AG04449 (cell line): ENCODE measurements around the gene AMIGO3.

Experiments used
- CTCF ChIA-PET: fragments of 350-600 bp; formaldehyde crosslinking; extraction: SDS; loops from one replicate; lab custom pipeline; 2021; ENCODE audit warnings: antibody characterized with exemption; lab: Yijun Ruan, JAX
- POLR2A ChIA-PET: fragments of 400-600, 350-600 bp; formaldehyde crosslinking; extraction: SDS; loops from one replicate; lab custom pipeline; 2020; ENCODE audit warnings: antibody characterized with exemption, inconsistent platforms; lab: Yijun Ruan, JAX
- DNase-seq: peaks from one replicate; pipeline ENCODE4 v3.0.0-alpha.2; 2010; ENCODE audit warnings: low read depth, low spot score
- H3K4me3 ChIP-seq: 2 replicates; pipeline ENCODE4 v1.5.1; 2011; ENCODE audit warnings: low read depth, mild to moderate bottlenecking, control low read depth, low read length
- TF ChIP-seq, protein P1 (sequence below): IDR thresholded peaks from one replicate; pipeline ENCODE4 v1.5.1; 2011; ENCODE audit warnings: mild to moderate bottlenecking, moderate library complexity, low read length, control low read depth, inconsistent platforms; ENCODE audit not compliant: insufficient read depth; ENCODE audit errors: missing control alignments

Gene AMIGO3

DNA sequence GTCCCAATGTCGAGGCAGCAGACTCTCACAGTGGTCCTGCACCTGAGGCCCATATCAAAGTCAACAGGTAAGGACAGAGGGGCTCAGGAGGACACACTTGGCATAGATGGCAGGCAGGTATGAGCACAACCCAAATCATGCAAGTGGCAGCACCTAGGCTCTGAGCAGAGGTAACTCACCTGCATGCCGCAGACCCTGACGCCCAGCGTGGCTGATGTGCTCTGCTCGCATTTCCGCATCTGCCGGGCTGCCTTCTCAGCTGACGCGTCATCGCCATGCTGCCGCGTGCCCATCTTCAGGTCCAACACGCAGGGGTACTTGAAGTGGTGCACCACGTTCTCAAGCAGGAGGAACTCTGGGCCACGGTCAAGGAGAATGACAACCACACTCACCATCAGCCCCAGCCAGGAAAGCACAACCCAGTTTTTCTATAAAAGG, 8.5 kb upstream of the AMIGO3 start:
- TF ChIP-seq, protein P1, sequence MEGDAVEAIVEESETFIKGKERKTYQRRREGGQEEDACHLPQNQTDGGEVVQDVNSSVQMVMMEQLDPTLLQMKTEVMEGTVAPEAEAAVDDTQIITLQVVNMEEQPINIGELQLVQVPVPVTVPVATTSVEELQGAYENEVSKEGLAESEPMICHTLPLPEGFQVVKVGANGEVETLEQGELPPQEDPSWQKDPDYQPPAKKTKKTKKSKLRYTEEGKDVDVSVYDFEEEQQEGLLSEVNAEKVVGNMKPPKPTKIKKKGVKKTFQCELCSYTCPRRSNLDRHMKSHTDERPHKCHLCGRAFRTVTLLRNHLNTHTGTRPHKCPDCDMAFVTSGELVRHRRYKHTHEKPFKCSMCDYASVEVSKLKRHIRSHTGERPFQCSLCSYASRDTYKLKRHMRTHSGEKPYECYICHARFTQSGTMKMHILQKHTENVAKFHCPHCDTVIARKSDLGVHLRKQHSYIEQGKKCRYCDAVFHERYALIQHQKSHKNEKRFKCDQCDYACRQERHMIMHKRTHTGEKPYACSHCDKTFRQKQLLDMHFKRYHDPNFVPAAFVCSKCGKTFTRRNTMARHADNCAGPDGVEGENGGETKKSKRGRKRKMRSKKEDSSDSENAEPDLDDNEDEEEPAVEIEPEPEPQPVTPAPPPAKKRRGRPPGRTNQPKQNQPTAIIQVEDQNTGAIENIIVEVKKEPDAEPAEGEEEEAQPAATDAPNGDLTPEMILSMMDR: no peak
- CTCF ChIA-PET: no interaction called here
- H3K4me3 ChIP-seq: no peak overlapping the region
- POLR2A ChIA-PET: no interaction called here
- no peak for DNase-seq

DNA sequence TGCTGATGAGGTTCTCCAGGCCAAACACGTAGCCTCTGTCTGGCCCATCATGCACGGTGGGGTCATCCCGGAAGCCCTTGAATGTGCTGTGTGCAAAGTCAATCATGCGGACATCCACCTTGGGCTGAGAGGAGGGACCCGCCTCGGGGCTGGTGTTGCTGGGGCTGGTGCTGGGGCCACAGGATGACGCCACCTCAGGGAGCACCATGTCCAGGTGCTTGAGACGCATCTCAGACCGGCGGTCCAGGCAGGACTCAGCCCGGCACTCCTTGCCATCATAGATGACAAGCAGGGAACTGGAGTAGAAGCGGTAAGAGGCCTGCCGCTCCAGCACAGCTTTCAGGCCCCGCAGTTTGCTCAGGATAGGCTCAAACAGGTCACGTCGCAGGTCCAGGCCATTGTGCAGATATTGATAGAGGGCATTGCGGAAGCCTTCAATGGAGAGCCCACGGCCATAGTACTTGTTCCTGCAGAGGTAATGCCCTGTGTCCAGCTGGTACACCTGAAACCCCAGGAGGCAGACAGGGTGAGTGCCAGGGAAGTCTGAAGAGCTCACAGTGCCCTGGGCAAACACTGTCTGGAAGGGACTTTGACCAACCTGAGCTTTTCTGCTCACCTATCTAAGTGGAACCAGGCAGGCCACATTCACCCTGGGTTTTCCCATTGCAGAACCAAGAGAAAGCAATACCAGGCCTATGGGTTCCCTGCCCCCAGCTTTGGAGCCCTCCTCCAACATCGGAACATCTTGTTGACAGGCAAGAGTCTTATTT, 7.9 kb upstream of the AMIGO3 start:
- no peak overlapping the region for H3K4me3 ChIP-seq
- no peak for DNase-seq
- ChIA-PET POLR2A (no interaction called here), CTCF (no interaction called here)
- TF ChIP-seq, protein P1: no peak

DNA sequence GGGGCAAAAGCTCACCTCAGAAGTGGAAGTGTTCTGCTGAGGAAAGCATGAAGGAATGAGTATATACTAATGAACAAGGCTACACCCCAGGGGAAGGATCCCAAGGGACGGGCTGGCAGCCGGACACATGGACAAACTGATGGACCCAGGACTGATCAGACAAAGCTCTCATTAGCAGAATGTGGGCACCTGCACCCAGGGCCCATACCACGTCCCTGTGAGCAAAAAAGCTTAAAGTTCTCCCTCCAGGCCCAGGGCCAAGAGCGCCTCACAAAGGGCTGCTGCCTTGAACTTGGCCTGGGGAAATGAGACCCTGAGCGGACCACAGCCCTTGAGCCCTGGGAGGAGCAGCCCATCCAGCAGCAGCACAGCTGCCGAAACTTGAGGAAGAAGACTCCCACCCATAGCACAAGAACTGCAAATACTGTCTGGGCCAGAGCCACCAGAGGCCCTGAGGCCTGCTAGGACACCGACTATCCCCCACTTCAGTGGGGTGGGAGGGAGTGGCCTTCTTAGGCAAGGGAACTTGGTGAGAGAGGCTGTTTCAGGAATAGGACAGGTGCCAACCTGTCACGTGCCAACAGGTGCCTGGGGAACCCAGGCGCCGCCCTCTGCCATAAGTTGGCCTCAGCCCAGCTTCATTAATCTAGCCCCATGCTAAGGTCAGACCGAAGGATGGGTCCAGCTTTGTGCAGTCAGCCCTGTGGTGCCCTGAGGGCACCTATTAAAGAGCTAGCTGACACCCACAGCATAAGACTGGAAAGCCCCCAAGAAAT, 6.6 kb upstream of the AMIGO3 start:
- ChIA-PET POLR2A (no interaction called here), CTCF (interaction anchor here (1.3 to 1.7 kb wide), 2 partner anchors 10 to 203 kb away, joined by 3 to 6 read pairs; partner anchors contain the start of gene MON1A)
- H3K4me3 ChIP-seq: no peak overlapping the region
- no peak for DNase-seq
- TF ChIP-seq, protein P1: no peak

DNA sequence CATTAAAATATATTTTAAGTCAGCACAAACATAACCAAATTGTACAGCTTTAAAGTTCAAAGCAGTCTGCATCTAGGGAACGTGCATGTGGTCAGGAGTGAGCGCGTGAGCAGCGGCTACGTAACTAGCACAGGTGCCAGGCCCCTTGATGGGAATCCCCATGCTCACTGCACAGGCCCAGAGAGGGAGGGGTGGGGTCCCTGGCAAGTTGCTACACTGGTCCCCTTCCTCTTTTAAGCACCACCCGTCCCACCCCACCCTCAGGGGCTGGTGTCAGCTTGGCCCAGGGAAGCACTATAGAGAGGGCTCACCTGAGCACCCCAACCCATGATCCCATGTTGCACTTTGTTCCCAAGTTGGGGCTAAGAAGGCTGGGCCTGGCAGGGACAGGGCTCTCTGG, 5.1 kb upstream of the AMIGO3 start:
- DNase-seq: no peak
- ChIA-PET CTCF (interaction anchor here (1.0 kb wide), 1 partner anchor 115 kb away, joined by 6 read pairs; no protein-coding TSS in a partner anchor), POLR2A (interaction anchor here (1.2 kb wide), 2 partner anchors 9 to 12 kb away, joined by 3 to 5 read pairs; no protein-coding TSS in a partner anchor)
- H3K4me3 ChIP-seq: peak overlapping the region; percentile 65
- TF ChIP-seq, protein P1: no peak

DNA sequence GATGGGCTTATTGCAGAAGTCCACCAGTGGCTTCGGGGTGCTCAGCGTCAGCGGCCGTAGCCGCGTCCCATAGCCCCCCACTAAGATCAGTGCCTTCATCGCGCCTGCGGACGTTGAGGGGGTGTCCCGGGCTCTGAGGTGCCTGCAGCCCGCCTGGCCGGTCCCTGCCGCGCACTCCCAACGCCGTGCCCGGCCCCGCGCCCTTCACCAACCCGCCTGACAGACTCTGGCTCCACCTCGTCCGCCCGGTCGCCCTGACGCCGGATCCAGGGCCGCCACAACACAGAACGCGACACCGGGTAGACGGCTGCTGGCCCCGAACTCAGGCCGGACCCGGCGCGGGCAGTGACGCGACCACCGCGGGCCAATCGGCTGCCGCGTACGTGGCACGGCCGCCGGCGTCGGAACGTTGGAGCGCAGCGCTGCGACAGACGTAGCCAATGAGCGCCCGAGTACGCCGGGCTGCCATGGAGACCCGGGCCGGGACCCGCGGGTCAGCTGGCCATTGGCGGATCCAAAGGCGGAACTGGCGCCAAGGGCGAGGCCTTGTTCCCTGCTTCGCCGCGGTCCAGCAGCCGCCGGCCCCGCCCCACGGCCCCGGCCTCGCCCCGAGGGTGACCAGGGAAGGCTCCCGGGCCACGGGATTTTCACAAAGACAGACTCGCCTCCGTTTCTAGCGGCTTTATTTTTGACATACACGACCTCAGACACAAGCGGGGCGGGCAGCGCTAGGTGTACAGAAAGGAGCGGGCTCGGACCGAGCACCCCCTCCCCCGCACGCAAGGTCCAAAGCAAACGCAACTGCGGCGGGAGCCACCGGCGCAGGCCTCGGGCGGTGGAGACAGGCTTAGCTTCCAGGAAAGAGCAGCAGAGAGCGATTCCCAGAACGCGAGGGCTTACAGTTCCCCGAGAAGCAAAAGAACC, 4.4 kb upstream of the AMIGO3 start, which contains the start of gene GMPPB:
Gene GMPPB, minus strand, starts transcription at position 324 of the 924 bp plus-strand sequence. Its CDS starts 225 bp downstream, at position 99.
- TF ChIP-seq, protein P1: no peak
- H3K4me3 ChIP-seq: peak within 1 kb of the TSS; percentile 95
- CTCF ChIA-PET: interaction anchor here (1.0 kb wide), 2 partner anchors 79 to 116 kb away, joined by 3 to 6 read pairs; partner anchors contain the start of gene INKA1
- POLR2A ChIA-PET: interaction anchor here (1.2 kb wide), 2 partner anchors 9 to 11 kb away, joined by 3 to 5 read pairs; no protein-coding TSS in a partner anchor
- peak; percentile 62 for DNase-seq
